ENCODE measurements around the gene TPI1.
A peak's percentile ranks its signal among the peaks of the same experiment; 100 is the strongest.

TPI1 gene

GRCh38 chr12:6867413-6868210 is at the start of gene TPI1:
TSS of gene TPI1 (plus strand) at chr12:6867531. CDS start at chr12:6867567, 36 bp downstream.
- intact Hi-C loops (cut with DNase I) = no loop called here
- peak; percentile 64 to 96 (median 90) for DNase-seq

DNA sequence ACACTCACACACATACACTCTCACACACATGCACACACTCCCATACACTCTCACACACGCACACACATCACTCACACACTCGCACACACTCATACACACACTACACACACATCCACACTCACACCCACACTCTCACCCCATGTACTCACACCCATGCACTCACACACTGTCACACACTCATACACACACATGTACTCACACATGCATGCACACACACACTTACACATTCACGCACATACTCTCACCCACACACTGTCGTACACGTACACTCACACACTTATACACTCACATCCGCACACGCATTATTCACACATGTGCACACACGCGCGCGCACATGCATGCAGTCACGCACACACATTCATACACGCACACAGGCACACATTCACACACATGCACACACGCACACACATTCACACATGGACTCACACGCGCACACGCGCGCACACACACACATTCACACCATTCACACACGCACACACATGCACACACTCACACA is 49.6 kb upstream of the TPI1 start:
- intact Hi-C loops (cut with DNase I) = no loop called here

DNA sequence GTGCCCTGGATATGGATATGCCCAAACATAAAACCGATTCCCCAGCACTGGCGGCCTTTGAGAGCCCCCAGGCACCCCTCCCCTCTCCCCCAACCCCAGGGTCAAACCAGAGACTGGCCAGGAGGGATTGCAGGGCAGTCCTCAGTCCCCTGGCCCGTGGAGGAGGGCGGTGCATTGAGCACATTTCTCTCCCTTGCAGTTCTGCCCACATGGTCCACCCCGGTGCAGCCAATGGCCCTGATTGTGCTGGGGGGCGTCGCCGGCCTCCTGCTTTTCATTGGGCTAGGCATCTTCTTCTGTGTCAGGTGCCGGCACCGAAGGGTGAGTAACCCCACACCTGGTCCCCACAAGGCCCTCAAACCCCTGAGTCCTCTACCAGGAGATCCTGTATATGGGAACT is 49.1 kb upstream of the TPI1 start:
- intact Hi-C loops (cut with DNase I) = no loop called here
- DNase-seq = no peak

More for the DNA sequence above, 49.6 kb upstream of the TPI1 start:
- no peak for DNase-seq

- intact Hi-C loops (cut with DNase I) = no loop called here
- no peak for DNase-seq
Observed at GRCh38 chr12:6818645-6819044, 48.7 kb upstream of the TPI1 start.

GRCh38 chr12:6819106-6820030 is 48.0 kb upstream of the TPI1 start:
- DNase-seq = no peak

DNA sequence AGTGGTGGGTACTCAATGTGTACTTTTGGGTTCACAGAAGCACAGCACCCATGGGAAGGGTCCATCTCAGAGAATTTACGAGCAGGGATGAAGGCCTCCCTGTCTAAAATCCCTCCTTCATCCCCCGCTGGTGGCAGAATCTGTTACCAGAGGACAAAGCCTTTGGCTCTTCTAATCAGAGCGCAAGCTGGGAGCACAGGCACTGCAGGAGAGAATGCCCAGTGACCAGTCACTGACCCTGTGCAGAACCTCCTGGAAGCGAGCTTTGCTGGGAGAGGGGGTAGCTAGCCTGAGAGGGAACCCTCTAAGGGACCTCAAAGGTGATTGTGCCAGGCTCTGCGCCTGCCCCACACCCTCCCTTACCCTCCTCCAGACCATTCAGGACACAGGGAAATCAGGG is 47.2 kb upstream of the TPI1 start:
- no peak for DNase-seq
- intact Hi-C loops (cut with DNase I) = loop anchor here (5.0 kb wide), 1 partner anchor 38 kb away; no protein-coding TSS in a partner anchor

More at GRCh38 chr12:6819106-6820030, 48.0 kb upstream of the TPI1 start:
- intact Hi-C loops (cut with DNase I) = loop anchor here (5.0 kb wide), 1 partner anchor 37 kb away; no protein-coding TSS in a partner anchor

GRCh38 chr12:6821591-6822425 is 45.5 kb upstream of the TPI1 start, which contains the start of gene GPR162:
TSS of gene GPR162 (plus strand) at chr12:6821821. CDS start at chr12:6823899, 2,078 bp downstream.
- intact Hi-C loops (cut with DNase I) = loop anchor here (5.0 kb wide), 1 partner anchor 40 kb away; no protein-coding TSS in a partner anchor
- DNase-seq = peak in 36 of 42 donors; percentile 38 to 79 (median 54)

- intact Hi-C loops (cut with DNase I) = loop anchor here (5.0 kb wide), 1 partner anchor 40 kb away; no protein-coding TSS in a partner anchor
- DNase-seq = peak in 4 of 42 donors; percentile 16 to 62 (median 42)
Observed at GRCh38 chr12:6822426-6823135, 44.8 kb upstream of the TPI1 start.

GRCh38 chr12:6823182-6824084 is 43.9 kb upstream of the TPI1 start:
- intact Hi-C loops (cut with DNase I) = loop anchor here (5.0 kb wide), 1 partner anchor 41 kb away; no protein-coding TSS in a partner anchor
- DNase-seq = no peak

- intact Hi-C loops (cut with DNase I) = loop anchor here (5.0 kb wide), 1 partner anchor 42 kb away; no protein-coding TSS in a partner anchor
Observed at GRCh38 chr12:6824085-6824775, 43.1 kb upstream of the TPI1 start.

DNA sequence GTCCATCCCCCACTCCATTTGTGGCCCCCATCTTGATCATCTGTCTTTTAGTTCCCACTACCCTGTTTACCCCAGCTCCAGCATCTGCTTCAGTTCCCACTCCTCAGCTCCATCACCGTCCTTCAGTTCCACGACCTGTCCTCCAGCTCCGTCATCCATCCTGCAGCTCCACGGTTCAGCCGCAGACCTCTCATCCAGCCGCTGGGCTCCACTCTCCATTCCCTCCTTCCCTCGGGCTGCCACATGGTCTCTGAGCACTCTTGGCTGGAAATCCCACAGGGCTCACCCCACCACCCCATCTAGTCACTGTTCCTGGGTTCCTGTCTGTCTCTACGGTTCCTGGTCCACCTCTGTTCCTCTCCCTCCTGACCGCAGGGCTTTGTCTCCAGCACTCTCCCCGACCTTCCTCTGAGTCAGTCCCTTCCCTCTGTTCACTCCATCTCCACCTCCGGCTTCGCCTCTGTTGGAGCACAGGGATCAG is 42.4 kb upstream of the TPI1 start:
- DNase-seq = peak in 1 of 42 donors; percentile 10
- intact Hi-C loops (cut with DNase I) = loop anchor here (5.0 kb wide), 2 partner anchors 43 to 73 kb away; partner anchors contain the start of gene MLF2

More at GRCh38 chr12:6824085-6824775, 43.1 kb upstream of the TPI1 start:
- DNase-seq = peak in 14 of 42 donors; percentile 19 to 53 (median 34)

DNA sequence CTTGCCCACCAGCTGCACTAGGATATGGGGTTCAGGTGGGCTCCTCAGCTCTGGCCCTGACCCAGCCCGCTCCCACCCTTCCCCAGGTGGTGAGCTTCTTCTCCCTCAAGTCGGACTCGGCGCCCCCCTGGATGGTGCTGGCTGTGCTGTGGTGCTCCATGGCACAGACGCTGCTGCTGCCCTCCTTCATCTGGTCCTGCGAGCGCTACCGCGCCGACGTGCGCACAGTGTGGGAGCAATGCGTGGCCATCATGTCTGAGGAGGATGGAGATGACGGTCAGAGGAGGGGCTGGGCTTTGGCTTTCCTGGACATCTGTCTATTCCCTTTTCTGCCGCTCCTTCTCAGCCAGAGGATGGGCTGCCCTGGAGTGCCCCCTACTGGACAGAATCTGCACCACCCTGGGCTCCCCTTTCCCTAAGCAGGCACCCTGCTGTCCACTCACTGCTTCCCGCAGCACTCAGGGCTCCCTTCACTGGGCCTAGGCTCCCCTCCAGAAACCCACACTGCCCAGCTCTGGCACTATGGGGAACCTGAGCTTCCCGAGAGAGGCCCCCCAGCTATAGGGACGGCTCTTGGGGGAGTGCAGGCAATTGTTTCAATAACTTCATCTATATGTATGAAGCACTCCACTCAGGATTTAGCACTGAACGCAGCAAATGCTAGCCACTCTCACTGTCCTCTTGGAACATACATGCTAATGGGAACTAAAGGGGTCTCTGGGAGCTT is 41.8 kb upstream of the TPI1 start:
- DNase-seq = peak; percentile 67 to 96 (median 89)
- intact Hi-C loops (cut with DNase I) = loop anchor here (5.0 kb wide), 1 partner anchor 73 kb away; the partner anchor contains the start of gene MLF2

- no peak for DNase-seq
Observed at GRCh38 chr12:6826125-6826733, 41.1 kb upstream of the TPI1 start.

DNA sequence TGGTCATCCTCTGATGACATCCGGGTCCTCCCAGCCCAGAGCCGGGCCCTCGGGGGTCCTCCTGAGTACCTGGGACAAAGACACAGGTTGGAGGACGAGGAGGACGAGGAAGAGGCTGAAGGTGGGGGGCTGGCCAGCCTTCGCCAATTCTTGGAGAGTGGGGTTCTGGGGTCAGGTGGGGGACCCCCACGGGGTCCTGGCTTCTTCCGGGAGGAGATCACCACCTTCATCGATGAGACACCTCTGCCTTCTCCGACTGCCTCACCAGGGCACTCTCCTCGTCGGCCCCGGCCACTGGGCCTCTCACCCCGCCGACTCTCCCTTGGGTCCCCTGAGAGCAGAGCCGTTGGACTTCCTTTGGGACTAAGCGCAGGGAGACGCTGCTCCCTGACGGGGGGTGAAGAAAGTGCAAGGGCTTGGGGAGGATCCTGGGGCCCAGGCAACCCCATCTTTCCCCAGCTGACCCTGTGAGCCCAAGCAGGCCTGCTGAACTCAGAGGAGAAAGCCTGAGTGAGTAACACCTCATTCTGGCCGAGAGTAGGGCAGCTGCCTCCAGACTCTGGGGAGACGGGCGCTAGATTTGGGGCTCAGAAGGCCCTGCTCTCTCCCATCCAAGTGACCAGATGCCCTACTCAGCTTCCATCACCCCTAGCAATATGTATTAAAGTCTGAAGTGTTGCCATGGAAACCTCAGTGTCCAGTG is 40.4 kb upstream of the TPI1 start:
- DNase-seq = no peak

More at GRCh38 chr12:6826125-6826733, 41.1 kb upstream of the TPI1 start:
- intact Hi-C loops (cut with DNase I) = loop anchor here (5.0 kb wide), 1 partner anchor 74 kb away; the partner anchor contains the start of gene MLF2

More for the DNA sequence above, 40.4 kb upstream of the TPI1 start:
- intact Hi-C loops (cut with DNase I) = loop anchor here (5.0 kb wide), 1 partner anchor 75 kb away; the partner anchor contains the start of gene MLF2
